Keratinocyte (primary cell): Measurements from ENCODE around the gene GLP2R. TPM values are rescaled to one million over a fixed set of nuclear protein-coding genes. Genes with fewer than 3 reads are reported as not detected.

Experiments
- DNase-seq: peaks from one replicate; pipeline ENCODE4 v3.0.0-alpha.2; 2011; ENCODE audit warnings: low read depth, missing footprints, low spot score
- FAIRE-seq: peaks from 2 replicates; lab custom pipeline; 2011; peaks lifted over from hg19 to GRCh38; lab: Jason Lieb, UNC
- H2AFZ ChIP-seq: 2 replicates; pipeline ENCODE4 v1.6.0; 2012; ENCODE audit warnings: low read length, control low read depth, inconsistent platforms; ENCODE audit not compliant: control insufficient read depth
- H3K27ac ChIP-seq: 2 replicates; pipeline ENCODE4 v1.5.1; 2011; ENCODE audit warnings: low read length; ENCODE audit not compliant: control insufficient read depth, insufficient read depth
- H3K27me3 ChIP-seq: 3 replicates; pipeline ENCODE4 v1.6.0; 2011; ENCODE audit warnings: low read length; ENCODE audit not compliant: control insufficient read depth, insufficient read depth; ENCODE audit errors: extremely low read depth
- H3K36me3 ChIP-seq, 2 experiments: 2 replicates in 1 of 2; 3 replicates in 1 of 2; pipeline ENCODE4 v1.5.1; 2011; ENCODE audit warnings: low read length in 2 of 2, mild to moderate bottlenecking in 1 of 2; ENCODE audit not compliant: control insufficient read depth in 2 of 2, insufficient read depth in 2 of 2; ENCODE audit errors: extremely low read depth in 1 of 2
- H3K4me1 ChIP-seq: 3 replicates; pipeline ENCODE4 v1.5.1; 2011; ENCODE audit warnings: low read length; ENCODE audit not compliant: control insufficient read depth, insufficient read depth; ENCODE audit errors: extremely low read depth
- H3K4me2 ChIP-seq: 3 replicates; pipeline ENCODE4 v1.6.0; 2011; ENCODE audit warnings: low read depth, low read length; ENCODE audit not compliant: control insufficient read depth, insufficient read depth; ENCODE audit errors: extremely low read depth
- H3K4me3 ChIP-seq, 3 experiments: fragments of 200-600 bp in 1 of 3; sonication (generic) in 1 of 3; 2 replicates in 2 of 3; 3 replicates in 1 of 3; pipeline ENCODE4 v1.5.1; 2011 to 2016; ENCODE audit warnings: low read length in 3 of 3, mild to moderate bottlenecking in 3 of 3, control low read depth in 2 of 3, inconsistent platforms in 1 of 3, low read depth in 1 of 3, mixed read lengths in 1 of 3, mixed run types in 1 of 3, moderate library complexity in 1 of 3; ENCODE audit not compliant: control insufficient read depth in 2 of 3, insufficient read depth in 2 of 3; ENCODE audit errors: extremely low read depth in 1 of 3
- H3K79me2 ChIP-seq: 2 replicates; pipeline ENCODE4 v1.6.0; 2012; ENCODE audit warnings: low read length; ENCODE audit not compliant: control insufficient read depth, insufficient read depth
- H3K9ac ChIP-seq: 3 replicates; pipeline ENCODE4 v1.6.0; 2011; ENCODE audit warnings: low read length; ENCODE audit not compliant: control insufficient read depth, insufficient read depth; ENCODE audit errors: extremely low read depth
- H3K9me1 ChIP-seq: 3 replicates; pipeline ENCODE4 v1.6.0; 2011; ENCODE audit warnings: low read length; ENCODE audit not compliant: control insufficient read depth, insufficient read depth; ENCODE audit errors: extremely low read depth
- H3K9me3 ChIP-seq: 2 replicates; pipeline ENCODE4 v1.5.1; 2012; ENCODE audit warnings: low read depth, low read length; ENCODE audit not compliant: control insufficient read depth
- H4K20me1 ChIP-seq: 3 replicates; pipeline ENCODE4 v1.6.0; 2011; ENCODE audit warnings: low read length; ENCODE audit not compliant: control insufficient read depth, insufficient read depth; ENCODE audit errors: extremely low read depth
- CTCF ChIP-seq, 3 experiments: IDR thresholded peaks in 1 of 3; conservative IDR thresholded peaks in 1 of 3; optimal IDR thresholded peaks in 1 of 3; 2 replicates in 2 of 3; 3 replicates in 1 of 3; pipeline versions ENCODE3 to v1.5.1; 2011; ENCODE audit warnings: low read length in 3 of 3, mild to moderate bottlenecking in 3 of 3, moderate library complexity in 2 of 3, control low read depth in 1 of 3, inconsistent platforms in 1 of 3; ENCODE audit not compliant: insufficient read depth in 2 of 3; ENCODE audit errors: extremely low read depth in 1 of 3
- EZH2 ChIP-seq: IDR thresholded peaks from one replicate; pipeline ENCODE4 v1.6.1; 2012; ENCODE audit warnings: inconsistent platforms, mild to moderate bottlenecking, low read length, moderate library complexity
- dilution Hi-C: fragments of 300-500 bp; cut with MboI; formaldehyde crosslinking; loops from one replicate; pipeline ENCODE4 v1.7.0; 2020; ENCODE audit warnings: low sequenced_read_pairs; ENCODE audit not compliant: extremely low pct_ligation_motif_present
- polyA plus RNA-seq, 5 experiments: library from polyadenylated mRNA; depleted of rRNA in 3 of 5; stranded (reverse) in 3 of 5; stranded (forward) in 1 of 5; unstranded in 1 of 5; fragments of >200 nt; gene quantifications; 1 replicate in 1 of 5; 2 replicates in 3 of 5; 3 replicates in 1 of 5; pipeline versions ENCODE4 v1.2.1 to v1.2.3, GENCODE V29; 2011 to 2012; ENCODE audit warnings: missing spikeins in 2 of 5, low read depth in 1 of 5, low replicate concordance in 1 of 5

The GLP2R gene
- polyA plus RNA-seq, 1 donor (not counting 4 experiments of a cell fraction or from before 2014, with no cell fraction given): not detected

GRCh38 chr17:9913476-9913875 lies 87.8 kb downstream of the GLP2R start:
- H3K9me3 ChIP-seq: peaks cover 2% of the 10 kb centered on the region
- H3K9me1 ChIP-seq: no peaks in the 10 kb centered on the region
- H3K36me3 ChIP-seq: no peaks in the 10 kb centered on the region
- no peaks in the 10 kb centered on the region for H3K79me2 ChIP-seq
- DNase-seq (no peak), FAIRE-seq (no peak)
- no peak overlapping the region for H3K9ac ChIP-seq
- no peaks in the 10 kb centered on the region for H4K20me1 ChIP-seq
- no peak overlapping the region for H2AFZ ChIP-seq
- no peaks in the 10 kb centered on the region for H3K27me3 ChIP-seq
- no peak overlapping the region for H3K4me3 ChIP-seq
- dilution Hi-C loops: no loop called here
- TF ChIP-seq EZH2: no peak
- H3K27ac ChIP-seq: no peak overlapping the region
- H3K4me1 ChIP-seq: no peaks in the 10 kb centered on the region
- H3K4me2 ChIP-seq: no peak overlapping the region

- dilution Hi-C loops: no loop called here
- Histone ChIP-seq H3K9me1 (no peaks in the 10 kb centered on the region), H3K9ac (no peak overlapping the region), H2AFZ (no peak overlapping the region), H3K4me1 (no peaks in the 10 kb centered on the region), H3K36me3 (no peaks in the 10 kb centered on the region), H3K4me2 (no peak overlapping the region), H3K27me3 (no peaks in the 10 kb centered on the region), H3K79me2 (no peaks in the 10 kb centered on the region), H3K4me3 (no peak overlapping the region), H3K9me3 (peaks cover 2% of the 10 kb centered on the region), H3K27ac (no peak overlapping the region), H4K20me1 (no peaks in the 10 kb centered on the region)
- DNase-seq: no peak
- FAIRE-seq: no peak
- TF ChIP-seq CTCF (optimal IDR thresholded peaks at IDR 0.05 in 1 of 3, IDR thresholded peaks at IDR 0.05 in 1 of 3, conservative IDR thresholded peaks at IDR 0.05 in 1 of 3; ENCODE audit: extremely low read depth in 1 of 3, insufficient read depth in 2 of 3, low read length in 3 of 3): no peak
These were observed 90.4 kb downstream of the GLP2R start for GRCh38 chr17:9916108-9916507.

GRCh38 chr17:9917131-9917530 lies 91.4 kb downstream of the GLP2R start:
- no peak for DNase-seq
- H3K9ac ChIP-seq: no peak overlapping the region
- peaks cover 2% of the 10 kb centered on the region for H3K9me3 ChIP-seq
- H3K9me1 ChIP-seq: no peaks in the 10 kb centered on the region
- dilution Hi-C loops: no loop called here
- no peaks in the 10 kb centered on the region for H3K4me1 ChIP-seq
- no peak overlapping the region for H3K4me3 ChIP-seq
- no peaks in the 10 kb centered on the region for H4K20me1 ChIP-seq
- H2AFZ ChIP-seq: no peak overlapping the region
- no peaks in the 10 kb centered on the region for H3K36me3 ChIP-seq
- TF ChIP-seq EZH2 (no peak), CTCF (optimal IDR thresholded peaks at IDR 0.05 in 1 of 3, IDR thresholded peaks at IDR 0.05 in 1 of 3, conservative IDR thresholded peaks at IDR 0.05 in 1 of 3; ENCODE audit: extremely low read depth in 1 of 3, insufficient read depth in 2 of 3, low read length in 3 of 3) (no peak)
- no peaks in the 10 kb centered on the region for H3K79me2 ChIP-seq
- H3K4me2 ChIP-seq: no peak overlapping the region
- no peak for FAIRE-seq
- no peak overlapping the region for H3K27ac ChIP-seq
- H3K27me3 ChIP-seq: no peaks in the 10 kb centered on the region
